GM12878 (cell line): ENCODE results near the gene RAPGEF1. TPM values are rescaled to one million over a fixed set of nuclear protein-coding genes. Genes with fewer than 3 reads are reported as not detected.

Experiments used
- ATAC-seq: fragments of 200-7000 bp; cut with Tn5 transposase; 3 replicates; pipeline ENCODE4 v1.9.1; 2020; ENCODE audit warnings: mild to moderate bottlenecking, moderate library complexity
- BruUV-seq: library from RNA; stranded (reverse); fragments of 400-500 nt; replicated peaks from 2 replicates; lab custom pipeline; 2021; lab: Mats Ljungman, UMichigan
- CTCF ChIA-PET: fragments of 300-600 bp; sonication (Branson Sonifier 250); formaldehyde crosslinking; extraction: SDS; loops from one replicate; lab custom pipeline; 2021; ENCODE audit warnings: inconsistent platforms; lab: Yijun Ruan, JAX
- POLR2A ChIA-PET: fragments of 350-600 bp; formaldehyde crosslinking; extraction: SDS; loops from one replicate; lab custom pipeline; 2021; ENCODE audit warnings: inconsistent platforms; lab: Charles Lee
- RAD21 ChIA-PET: fragments of 300-600 bp; sonication (Branson Sonifier 250); formaldehyde crosslinking; loops from one replicate; lab custom pipeline; 2023; ENCODE audit warnings: antibody characterized with exemption; ENCODE audit not compliant: unreplicated experiment; lab: Charles Lee
- SMC1A ChIA-PET: fragments of 300-600 bp; sonication (Branson Sonifier 250); formaldehyde crosslinking; loops from one replicate; lab custom pipeline; 2023; ENCODE audit not compliant: unreplicated experiment, uncharacterized antibody; lab: Charles Lee
- DNase-seq: peaks from one replicate; pipeline ENCODE4 v3.0.0-alpha.2; 2011; ENCODE audit warnings: low read depth, low spot score
- FAIRE-seq: peaks from 3 replicates; lab custom pipeline; 2011; peaks lifted over from hg19 to GRCh38; lab: Jason Lieb, UNC
- H2AFZ ChIP-seq: 2 replicates; pipeline ENCODE4 v1.6.0; 2011; ENCODE audit warnings: low read depth, low read length, control low read depth; ENCODE audit not compliant: control insufficient read depth
- H3K27ac ChIP-seq: 2 replicates; pipeline ENCODE4 v1.5.1; 2011; ENCODE audit warnings: control low read depth; ENCODE audit not compliant: control insufficient read depth, insufficient read depth
- H3K27me3 ChIP-seq, 2 experiments: replicated peaks in 1 of 2; 2 replicates each; pipeline versions ENCODE4 v1.6.0 to v1.6.1; 2011; ENCODE audit warnings: low read length in 1 of 2; ENCODE audit not compliant: control insufficient read depth in 2 of 2, insufficient read depth in 2 of 2
- H3K36me3 ChIP-seq, 2 experiments: 2 replicates each; pipeline ENCODE4 v1.5.1; 2011; ENCODE audit warnings: low read length in 1 of 2; ENCODE audit not compliant: control insufficient read depth in 2 of 2, insufficient read depth in 2 of 2
- H3K4me1 ChIP-seq: 2 replicates; pipeline ENCODE4 v1.6.1; 2011; ENCODE audit warnings: mild to moderate bottlenecking, low read length, moderate library complexity, mixed read lengths; ENCODE audit not compliant: control insufficient read depth, insufficient read depth
- H3K4me2 ChIP-seq: 2 replicates; pipeline ENCODE4 v1.6.0; 2011; ENCODE audit warnings: control low read depth; ENCODE audit not compliant: control insufficient read depth, insufficient read depth
- H3K4me3 ChIP-seq: fragments of 200-600 bp; sonication (generic); 2 replicates; pipeline ENCODE4 v1.5.1; 2016
- H3K79me2 ChIP-seq: 2 replicates; pipeline ENCODE4 v1.6.0; 2011; ENCODE audit warnings: low read length; ENCODE audit not compliant: control insufficient read depth, insufficient read depth
- H3K9ac ChIP-seq: 2 replicates; pipeline ENCODE4 v1.8.0; 2011; ENCODE audit warnings: low read length, control low read depth, mixed read lengths; ENCODE audit not compliant: control insufficient read depth, insufficient read depth
- H3K9me3 ChIP-seq: replicated peaks from 3 replicates; pipeline ENCODE4 v1.5.1; 2011; ENCODE audit warnings: mild to moderate bottlenecking, low read length; ENCODE audit not compliant: control insufficient read depth, insufficient read depth
- H4K20me1 ChIP-seq: 2 replicates; pipeline ENCODE4 v1.6.0; 2011; ENCODE audit not compliant: control insufficient read depth, insufficient read depth
- BMI1 ChIP-seq: fragments of 450-650 bp; IDR thresholded peaks from 2 replicates; pipeline ENCODE4 v1.6.1; 2016; ENCODE audit warnings: mild to moderate bottlenecking, moderate library complexity, borderline replicate concordance
- BRCA1 ChIP-seq: IDR thresholded peaks from 2 replicates; pipeline ENCODE4 v1.6.1; 2011; ENCODE audit warnings: low read depth, low read length, improper control_type of control experiment
- CBX3 ChIP-seq: fragments of 200-600 bp; sonication (generic); IDR thresholded peaks from 2 replicates; pipeline ENCODE4 v1.6.1; 2016; ENCODE audit warnings: low read depth, borderline replicate concordance
- CHD4 ChIP-seq: fragments of 200-600 bp; sonication (generic); IDR thresholded peaks from 2 replicates; pipeline ENCODE4 v1.6.1; 2016; ENCODE audit warnings: mild to moderate bottlenecking
- HCFC1 ChIP-seq: fragments of 150-350 bp; IDR thresholded peaks from 2 replicates; pipeline ENCODE4 v1.6.1; 2014; ENCODE audit warnings: low read length
- NFYB ChIP-seq: IDR thresholded peaks from 2 replicates; pipeline ENCODE4 v1.6.1; 2011; ENCODE audit warnings: low read depth, mild to moderate bottlenecking, low read length, improper control_type of control experiment, moderate library complexity; ENCODE audit not compliant: insufficient read depth
- POLR2A ChIP-seq: IDR thresholded peaks from 2 replicates; pipeline ENCODE4 v1.6.1; 2011; ENCODE audit warnings: low read depth, mild to moderate bottlenecking, low read length
- RBBP5 ChIP-seq: fragments of 200-600 bp; sonication (generic); conservative IDR thresholded peaks from 2 replicates; pipeline ENCODE4 v1.6.1; 2016
- SUPT20H ChIP-seq: IDR thresholded peaks from 2 replicates; pipeline ENCODE4 v1.6.1; 2011; ENCODE audit warnings: low read depth, mild to moderate bottlenecking, low read length, moderate library complexity, borderline replicate concordance; ENCODE audit not compliant: control insufficient read depth
- TARDBP ChIP-seq: IDR thresholded peaks from 2 replicates; pipeline ENCODE4 v1.6.1; 2016; ENCODE audit warnings: borderline replicate concordance
- TCF7 ChIP-seq: IDR thresholded peaks from 2 replicates; pipeline ENCODE4 v1.6.1; 2014; ENCODE audit warnings: antibody characterized with exemption, borderline replicate concordance
- WGBS: methylation state at CpG from one replicate; pipeline ENCODE4 v1.1.6; 2016; ENCODE audit warnings: low lambda C conversion rate; ENCODE audit not compliant: insufficient replicate concordance, insufficient coverage; ENCODE audit errors: missing lambda C conversion rate; 5-methylcytosine and 5-hydroxymethylcytosine counted together
- in situ Hi-C: fragments of 300-500 bp; cut with MboI; formaldehyde crosslinking; loops from 9 replicates; pipeline ENCODE4 v1.14.3; 2018; ENCODE audit warnings: mixed read lengths
- intact Hi-C: fragments of 100-400 bp; cut with micrococcal nuclease; formaldehyde crosslinking; loops from one replicate; pipeline ENCODE4 v1.14.2; 2022; ENCODE audit not compliant: unreplicated experiment
- polyA plus RNA-seq, 11 experiments: library from polyadenylated mRNA; depleted of rRNA in 4 of 11; unstranded in 6 of 11; stranded (reverse) in 5 of 11; fragments of >200 nt; fragmentation: Nextera tagmentation in 4 of 11; fragmentation: Illumina TruSeq in 1 of 11; extraction: Ambion mirVana in 4 of 11; extraction: Trizol in 1 of 11; gene quantifications; 1 replicate in 1 of 11; 2 replicates in 10 of 11; pipeline versions ENCODE4 v1.2.1 to v1.2.3, GENCODE V29; 2011 to 2016; ENCODE audit warnings: inconsistent platforms in 2 of 11, missing spikeins in 2 of 11, low read depth in 1 of 11
- total RNA-seq, 4 experiments: library from RNA; depleted of rRNA in 3 of 4; stranded (reverse); fragments of >200 nt in 3 of 4; fragmentation: Illumina TruSeq in 1 of 4; extraction: Trizol in 1 of 4; gene quantifications; 2 replicates each; pipeline versions ENCODE4 v1.2.1 to v1.2.3, GENCODE V29; 2013 to 2021
- TF ChIP-seq, protein P1 (sequence below): fragments of 450-650 bp; IDR thresholded peaks from 2 replicates; pipeline ENCODE4 v1.6.1; 2017; ENCODE audit warnings: low read depth, mild to moderate bottlenecking, moderate library complexity
- TF ChIP-seq, protein P2 (sequence below): IDR thresholded peaks from 2 replicates; pipeline ENCODE4 v1.6.1; 2011; ENCODE audit warnings: borderline replicate concordance, low read depth, mild to moderate bottlenecking, moderate library complexity, low read length; ENCODE audit not compliant: insufficient read depth, poor library complexity, severe bottlenecking
- TF ChIP-seq, protein P3 (sequence below): IDR thresholded peaks from 2 replicates; pipeline ENCODE4 v1.6.1; 2011; ENCODE audit warnings: borderline replicate concordance, low read depth, mild to moderate bottlenecking, moderate library complexity, mixed read lengths, low read length; ENCODE audit not compliant: insufficient read depth; ENCODE audit errors: extremely low read length
- TF ChIP-seq, protein P4 (sequence below): IDR thresholded peaks from 2 replicates; pipeline ENCODE4 v1.6.1; 2012; ENCODE audit warnings: low read depth, low read length, improper control_type of control experiment
- TF ChIP-seq, protein P5 (sequence below): IDR thresholded peaks from 2 replicates; pipeline ENCODE4 v1.6.1; 2012; ENCODE audit warnings: low read length, inconsistent platforms

RAPGEF1 gene
- total and polyA plus RNA-seq, 10 of the 15 experiments (the other 5 are each of a cell fraction or from before 2014, with no cell fraction given) = 0.42 to 113 (median 45.9) TPM

DNA sequence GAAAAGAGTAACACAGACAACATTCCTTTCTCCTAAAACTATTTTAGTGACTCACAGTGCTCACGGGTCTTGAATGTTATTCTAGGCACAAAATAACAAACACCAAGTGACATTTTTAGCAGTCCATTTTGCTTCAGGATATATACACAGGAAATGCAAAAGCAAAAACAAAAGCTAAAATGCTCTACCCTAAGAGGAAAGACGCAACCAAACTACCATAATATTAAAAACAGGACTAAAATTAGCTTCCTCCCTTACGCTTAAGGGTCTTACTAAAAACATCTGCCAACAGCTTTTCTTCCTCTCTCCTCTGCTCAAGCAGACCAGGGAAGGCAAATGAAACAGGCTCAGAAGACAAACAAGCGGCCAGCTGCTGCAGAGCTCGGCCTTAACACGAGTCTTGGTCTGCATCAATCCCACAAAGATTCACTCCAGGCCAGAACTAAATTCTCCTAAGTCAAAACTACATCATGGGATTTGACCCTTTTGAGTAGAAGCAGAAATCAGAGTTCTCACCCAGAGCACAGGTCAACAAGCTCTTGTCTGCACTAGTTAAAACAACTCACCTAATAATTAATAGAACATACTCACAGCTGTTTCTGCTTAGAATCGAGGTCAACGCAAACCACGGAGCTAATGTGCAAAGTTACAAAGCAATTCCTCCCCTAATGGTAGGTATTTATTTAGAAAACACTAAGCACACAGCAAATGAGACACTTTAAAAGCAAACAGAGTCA, 62.3 kb downstream of the RAPGEF1 start:
- WGBS = under 1% methylated on average over 9 of the region's 9 CpGs
- H3K9ac ChIP-seq = peak overlapping the region; percentile 75
- TF ChIP-seq BMI1 (peak; percentile 9; the same call in 1 of the 2 replicates), POLR2A (peak; percentile 60), NFYB (no peak), TARDBP (no peak), BRCA1 (no peak), HCFC1 (no peak), RBBP5 (0 out of 2 replicates have a peak, but pooled peaks have one; percentile 18), TCF7 (no peak), SUPT20H (no peak), CBX3 (no peak), CHD4 (no peak)
- TF ChIP-seq, protein P1, sequence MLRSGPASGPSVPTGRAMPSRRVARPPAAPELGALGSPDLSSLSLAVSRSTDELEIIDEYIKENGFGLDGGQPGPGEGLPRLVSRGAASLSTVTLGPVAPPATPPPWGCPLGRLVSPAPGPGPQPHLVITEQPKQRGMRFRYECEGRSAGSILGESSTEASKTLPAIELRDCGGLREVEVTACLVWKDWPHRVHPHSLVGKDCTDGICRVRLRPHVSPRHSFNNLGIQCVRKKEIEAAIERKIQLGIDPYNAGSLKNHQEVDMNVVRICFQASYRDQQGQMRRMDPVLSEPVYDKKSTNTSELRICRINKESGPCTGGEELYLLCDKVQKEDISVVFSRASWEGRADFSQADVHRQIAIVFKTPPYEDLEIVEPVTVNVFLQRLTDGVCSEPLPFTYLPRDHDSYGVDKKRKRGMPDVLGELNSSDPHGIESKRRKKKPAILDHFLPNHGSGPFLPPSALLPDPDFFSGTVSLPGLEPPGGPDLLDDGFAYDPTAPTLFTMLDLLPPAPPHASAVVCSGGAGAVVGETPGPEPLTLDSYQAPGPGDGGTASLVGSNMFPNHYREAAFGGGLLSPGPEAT = no peak
- TF ChIP-seq, protein P2, sequence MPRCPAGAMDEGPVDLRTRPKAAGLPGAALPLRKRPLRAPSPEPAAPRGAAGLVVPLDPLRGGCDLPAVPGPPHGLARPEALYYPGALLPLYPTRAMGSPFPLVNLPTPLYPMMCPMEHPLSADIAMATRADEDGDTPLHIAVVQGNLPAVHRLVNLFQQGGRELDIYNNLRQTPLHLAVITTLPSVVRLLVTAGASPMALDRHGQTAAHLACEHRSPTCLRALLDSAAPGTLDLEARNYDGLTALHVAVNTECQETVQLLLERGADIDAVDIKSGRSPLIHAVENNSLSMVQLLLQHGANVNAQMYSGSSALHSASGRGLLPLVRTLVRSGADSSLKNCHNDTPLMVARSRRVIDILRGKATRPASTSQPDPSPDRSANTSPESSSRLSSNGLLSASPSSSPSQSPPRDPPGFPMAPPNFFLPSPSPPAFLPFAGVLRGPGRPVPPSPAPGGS = no peak
- TF ChIP-seq, protein P3, sequence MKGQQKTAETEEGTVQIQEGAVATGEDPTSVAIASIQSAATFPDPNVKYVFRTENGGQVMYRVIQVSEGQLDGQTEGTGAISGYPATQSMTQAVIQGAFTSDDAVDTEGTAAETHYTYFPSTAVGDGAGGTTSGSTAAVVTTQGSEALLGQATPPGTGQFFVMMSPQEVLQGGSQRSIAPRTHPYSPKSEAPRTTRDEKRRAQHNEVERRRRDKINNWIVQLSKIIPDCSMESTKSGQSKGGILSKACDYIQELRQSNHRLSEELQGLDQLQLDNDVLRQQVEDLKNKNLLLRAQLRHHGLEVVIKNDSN = no peak
- TF ChIP-seq, protein P4, sequence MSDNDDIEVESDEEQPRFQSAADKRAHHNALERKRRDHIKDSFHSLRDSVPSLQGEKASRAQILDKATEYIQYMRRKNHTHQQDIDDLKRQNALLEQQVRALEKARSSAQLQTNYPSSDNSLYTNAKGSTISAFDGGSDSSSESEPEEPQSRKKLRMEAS = no peak
- TF ChIP-seq, protein P5, sequence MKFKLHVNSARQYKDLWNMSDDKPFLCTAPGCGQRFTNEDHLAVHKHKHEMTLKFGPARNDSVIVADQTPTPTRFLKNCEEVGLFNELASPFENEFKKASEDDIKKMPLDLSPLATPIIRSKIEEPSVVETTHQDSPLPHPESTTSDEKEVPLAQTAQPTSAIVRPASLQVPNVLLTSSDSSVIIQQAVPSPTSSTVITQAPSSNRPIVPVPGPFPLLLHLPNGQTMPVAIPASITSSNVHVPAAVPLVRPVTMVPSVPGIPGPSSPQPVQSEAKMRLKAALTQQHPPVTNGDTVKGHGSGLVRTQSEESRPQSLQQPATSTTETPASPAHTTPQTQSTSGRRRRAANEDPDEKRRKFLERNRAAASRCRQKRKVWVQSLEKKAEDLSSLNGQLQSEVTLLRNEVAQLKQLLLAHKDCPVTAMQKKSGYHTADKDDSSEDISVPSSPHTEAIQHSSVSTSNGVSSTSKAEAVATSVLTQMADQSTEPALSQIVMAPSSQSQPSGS = no peak

More for the DNA sequence above, 62.3 kb downstream of the RAPGEF1 start:
- ChIA-PET RAD21 (interaction anchor here (1.0 to 11.0 kb wide), 16 partner anchors 8 to 174 kb away, joined by 3 to 408 read pairs (median 26); partner anchors contain the start of gene RAPGEF1), SMC1A (interaction anchor here (0.6 to 21.1 kb wide), 19 partner anchors 8 to 77 kb away, joined by 3 to 535 read pairs (median 28); partner anchors contain the start of gene RAPGEF1), CTCF (interaction anchor here (0.7 to 11.6 kb wide), 18 partner anchors 9 to 203 kb away, joined by 3 to 197 read pairs (median 6); partner anchors contain the start of gene RAPGEF1), POLR2A (interaction anchor here (0.6 to 12.1 kb wide), 17 partner anchors 9 to 280 kb away, joined by 3 to 271 read pairs (median 15); partner anchors contain the start of gene RAPGEF1)
- DNase-seq (peak; percentile 71), ATAC-seq (peak; percentile 62), FAIRE-seq (no peak)
- in situ Hi-C loops = no loop called here
- Histone ChIP-seq H3K27me3 (no peaks in the 10 kb centered on the region), H3K4me2 (peak overlapping the region; percentile 96), H2AFZ (no peak overlapping the region), H3K36me3 (peaks cover 0 to 5% of the 10 kb centered on the region in 2 experiments; a peak in 2 of 4 replicates), H3K4me3 (peak overlapping the region; percentile 63), H3K4me1 (peaks cover 53% of the 10 kb centered on the region), H3K27ac (peak overlapping the region; percentile 87), H3K9me3 (no peaks in the 10 kb centered on the region), H4K20me1 (no peaks in the 10 kb centered on the region), H3K79me2 (peaks cover 89% of the 10 kb centered on the region)
- intact Hi-C loops = loop anchor here (2.0 kb wide), 2 partner anchors 31 to 51 kb away; no protein-coding TSS in a partner anchor
- TSS peak; percentile 85 for BruUV-seq
